ENCODE data around the gene ZNF688.

DNA sequence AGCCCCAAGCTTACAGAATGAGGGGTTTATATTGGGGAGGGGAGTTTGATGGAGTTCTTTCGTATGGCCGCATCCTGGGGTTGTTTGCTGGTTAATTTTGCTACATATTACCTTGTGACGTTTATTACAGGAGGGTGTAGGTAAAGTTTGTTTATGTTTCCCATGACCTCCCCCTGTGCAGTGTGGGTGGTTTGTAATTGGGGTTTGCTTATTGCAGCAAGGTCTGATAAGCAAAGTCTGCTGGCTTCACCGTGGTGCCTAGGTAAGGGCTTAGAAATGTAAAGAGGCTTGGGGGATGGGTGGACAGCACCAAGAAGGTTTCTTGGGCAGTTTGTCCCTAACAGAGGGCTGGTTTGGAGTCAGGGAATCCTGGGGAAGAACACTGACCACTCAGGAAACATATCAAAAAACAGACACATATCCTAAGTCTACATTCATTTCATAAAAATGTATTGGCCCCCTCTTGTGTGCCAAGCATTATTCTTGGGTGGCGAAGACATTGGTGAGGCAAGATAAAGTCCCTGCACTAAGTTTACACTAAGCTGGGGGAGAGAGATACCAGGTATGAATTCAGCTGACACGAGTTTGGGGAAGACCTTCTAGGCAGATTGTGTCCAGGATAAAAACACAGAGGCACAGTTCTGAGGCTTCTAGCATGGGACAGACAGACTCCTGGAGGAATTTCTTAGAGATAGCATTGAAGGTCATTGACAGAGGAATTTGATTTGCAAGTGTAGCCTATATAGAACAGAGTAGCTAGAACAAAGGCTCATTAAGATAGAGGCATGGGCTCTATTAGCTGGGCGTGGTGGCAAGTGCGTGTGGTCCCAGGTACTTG is 22.9 kb downstream of the ZNF688 start:
- TF ChIP-seq KDM1A (IDR thresholded peaks at IDR 0.05): no peak
- no peak for TF ChIP-seq RNF2 (IDR thresholded peaks at IDR 0.05)
- TF ChIP-seq, protein P1, sequence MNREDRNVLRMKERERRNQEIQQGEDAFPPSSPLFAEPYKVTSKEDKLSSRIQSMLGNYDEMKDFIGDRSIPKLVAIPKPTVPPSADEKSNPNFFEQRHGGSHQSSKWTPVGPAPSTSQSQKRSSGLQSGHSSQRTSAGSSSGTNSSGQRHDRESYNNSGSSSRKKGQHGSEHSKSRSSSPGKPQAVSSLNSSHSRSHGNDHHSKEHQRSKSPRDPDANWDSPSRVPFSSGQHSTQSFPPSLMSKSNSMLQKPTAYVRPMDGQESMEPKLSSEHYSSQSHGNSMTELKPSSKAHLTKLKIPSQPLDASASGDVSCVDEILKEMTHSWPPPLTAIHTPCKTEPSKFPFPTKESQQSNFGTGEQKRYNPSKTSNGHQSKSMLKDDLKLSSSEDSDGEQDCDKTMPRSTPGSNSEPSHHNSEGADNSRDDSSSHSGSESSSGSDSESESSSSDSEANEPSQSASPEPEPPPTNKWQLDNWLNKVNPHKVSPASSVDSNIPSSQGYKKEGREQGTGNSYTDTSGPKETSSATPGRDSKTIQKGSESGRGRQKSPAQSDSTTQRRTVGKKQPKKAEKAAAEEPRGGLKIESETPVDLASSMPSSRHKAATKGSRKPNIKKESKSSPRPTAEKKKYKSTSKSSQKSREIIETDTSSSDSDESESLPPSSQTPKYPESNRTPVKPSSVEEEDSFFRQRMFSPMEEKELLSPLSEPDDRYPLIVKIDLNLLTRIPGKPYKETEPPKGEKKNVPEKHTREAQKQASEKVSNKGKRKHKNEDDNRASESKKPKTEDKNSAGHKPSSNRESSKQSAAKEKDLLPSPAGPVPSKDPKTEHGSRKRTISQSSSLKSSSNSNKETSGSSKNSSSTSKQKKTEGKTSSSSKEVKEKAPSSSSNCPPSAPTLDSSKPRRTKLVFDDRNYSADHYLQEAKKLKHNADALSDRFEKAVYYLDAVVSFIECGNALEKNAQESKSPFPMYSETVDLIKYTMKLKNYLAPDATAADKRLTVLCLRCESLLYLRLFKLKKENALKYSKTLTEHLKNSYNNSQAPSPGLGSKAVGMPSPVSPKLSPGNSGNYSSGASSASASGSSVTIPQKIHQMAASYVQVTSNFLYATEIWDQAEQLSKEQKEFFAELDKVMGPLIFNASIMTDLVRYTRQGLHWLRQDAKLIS (CRISPR knock-in tag; IDR thresholded peaks at IDR 0.05): no peak
- TF ChIP-seq POLR2AphosphoS5 (IDR thresholded peaks at IDR 0.05; ENCODE audit: control insufficient read depth, insufficient read depth, low read depth, low read length): no peak
- no peak for TF ChIP-seq SAP30 (IDR thresholded peaks at IDR 0.05; ENCODE audit: borderline replicate concordance, insufficient read depth, low read depth, low read length, poor library complexity, severe bottlenecking)
